PC-9 (cell line): ENCODE results near the gene CHN1. TPM values are rescaled to one million over a fixed set of nuclear protein-coding genes. Genes with fewer than 3 reads are reported as not detected.

ENCODE experiments used
- BruUV-seq: library from RNA; stranded (reverse); fragments of 400-500 nt; replicated peaks from 2 replicates; lab custom pipeline; 2021; lab: Mats Ljungman, UMichigan
- CTCF ChIA-PET: fragments of 300-600 bp; sonication (Branson Sonifier 250); formaldehyde crosslinking; loops from one replicate; lab custom pipeline; 2022; ENCODE audit warnings: antibody characterized with exemption; lab: Charles Lee
- POLR2A ChIA-PET: fragments of 300-600 bp; sonication (Branson Sonifier 250); formaldehyde crosslinking; loops from one replicate; lab custom pipeline; 2022; ENCODE audit warnings: antibody characterized with exemption; ENCODE audit not compliant: unreplicated experiment; lab: Charles Lee
- DNase-seq, 2 experiments: peaks; one replicate each; pipeline versions ENCODE4 v3.0.0 to v3.0.0-alpha.2; 2015 to 2022; ENCODE audit warnings: mixed read lengths in 1 of 2
- H2AFZ ChIP-seq: fragments of 200-600 bp; sonication (generic); 2 replicates; pipeline ENCODE4 v1.8.1; 2017; ENCODE audit warnings: antibody characterized with exemption
- H3F3A ChIP-seq: fragments of 200-600 bp; sonication (generic); 2 replicates; pipeline ENCODE4 v1.8.1; 2017; ENCODE audit warnings: antibody characterized with exemption, mild to moderate bottlenecking, low read depth; ENCODE audit not compliant: insufficient read depth
- H3K27ac ChIP-seq: fragments of 200-600 bp; sonication (generic); 2 replicates; pipeline ENCODE4 v1.6.1; 2016; ENCODE audit warnings: mixed run types
- H3K27me3 ChIP-seq: fragments of 200-600 bp; sonication (generic); 2 replicates; pipeline ENCODE4 v1.6.1; 2016; ENCODE audit warnings: low read depth, mixed run types; ENCODE audit not compliant: insufficient read depth
- H3K36me3 ChIP-seq: fragments of 200-600 bp; sonication (generic); 2 replicates; pipeline ENCODE4 v1.6.1; 2016; ENCODE audit warnings: low read depth, mixed run types
- H3K4me1 ChIP-seq: fragments of 200-600 bp; sonication (generic); replicated peaks from 2 replicates; pipeline ENCODE4 v1.6.1; 2016; ENCODE audit warnings: mixed run types; ENCODE audit not compliant: insufficient read depth
- H3K4me2 ChIP-seq: fragments of 200-600 bp; sonication (generic); 2 replicates; pipeline ENCODE4 v1.6.1; 2017; ENCODE audit warnings: mixed run types
- H3K4me3 ChIP-seq: fragments of 200-600 bp; sonication (generic); 2 replicates; pipeline ENCODE4 v1.6.1; 2016; ENCODE audit warnings: mixed run types
- H3K79me2 ChIP-seq: fragments of 200-600 bp; sonication (generic); 2 replicates; pipeline ENCODE4 v1.6.1; 2017; ENCODE audit warnings: low read depth, mixed run types
- H3K9me2 ChIP-seq: fragments of 200-600 bp; sonication (generic); 2 replicates; pipeline ENCODE4 v1.8.1; 2017; ENCODE audit warnings: mild to moderate bottlenecking; ENCODE audit not compliant: insufficient read depth
- H3K9me3 ChIP-seq: fragments of 200-600 bp; sonication (generic); 2 replicates; pipeline ENCODE4 v1.8.1; 2016; ENCODE audit warnings: low read depth; ENCODE audit not compliant: insufficient read depth
- H4K20me1 ChIP-seq: fragments of 200-600 bp; sonication (generic); 2 replicates; pipeline ENCODE4 v1.8.1; 2017; ENCODE audit not compliant: insufficient read depth
- CTCF ChIP-seq: fragments of 200-600 bp; sonication (generic); conservative IDR thresholded peaks from 2 replicates; pipeline ENCODE4 v1.6.1; 2017; ENCODE audit warnings: mixed run types, antibody characterized with exemption, mild to moderate bottlenecking, moderate library complexity
- EZH2 ChIP-seq: fragments of 200-600 bp; sonication (generic); IDR thresholded peaks from 2 replicates; pipeline ENCODE4 v1.8.0; 2017; ENCODE audit warnings: antibody characterized with exemption, low read depth
- intact Hi-C: fragments of 100-400 bp; cut with micrococcal nuclease; formaldehyde crosslinking; loops from one replicate; pipeline ENCODE4 v1.10.0; 2022; ENCODE audit not compliant: unreplicated experiment
- total RNA-seq: library from RNA; stranded (reverse); gene quantifications from 2 replicates; pipeline ENCODE4 v1.2.3, GENCODE V29; 2021

The CHN1 gene
- total RNA-seq, 1 experiment from 2014 or later, result 14.0 TPM

DNA sequence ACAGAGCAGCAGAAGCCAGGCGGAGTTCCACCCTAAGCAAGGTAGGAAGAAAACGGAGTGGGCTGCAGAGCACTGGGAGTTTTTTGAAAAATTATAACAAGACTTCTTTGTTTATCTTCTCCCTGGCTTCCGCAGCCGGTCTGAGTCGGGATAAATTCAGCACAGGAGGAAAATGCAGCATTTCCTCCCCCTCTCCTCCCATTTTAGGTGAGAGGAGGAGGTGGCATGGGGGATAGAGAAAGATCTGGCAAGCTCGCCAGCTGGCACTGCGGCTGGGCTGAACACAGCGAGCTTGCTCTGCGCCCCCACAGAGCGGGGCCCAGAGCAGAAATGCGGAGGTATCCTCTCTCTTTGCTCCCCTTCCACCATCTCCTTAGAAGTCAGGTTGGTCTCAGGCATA lies 223.2 kb downstream of the CHN1 start:
- no peak overlapping the region for H3K27ac ChIP-seq
- TF ChIP-seq EZH2 (no peak), CTCF (no peak)
- no peaks in the 10 kb centered on the region for H3K36me3 ChIP-seq
- H3K9me2 ChIP-seq, result no peaks in the 10 kb centered on the region
- no peak overlapping the region for H3K4me3 ChIP-seq
- H2AFZ ChIP-seq, result no peak overlapping the region
- no peaks in the 10 kb centered on the region for H3K9me3 ChIP-seq
- no TSS peak for BruUV-seq
- intact Hi-C loops, result no loop called here
- CTCF ChIA-PET, result no interaction called here
- no peak for DNase-seq
- no peaks in the 10 kb centered on the region for H3K79me2 ChIP-seq
- H3K4me1 ChIP-seq, result 0 out of 2 replicates have a peak, but pooled peaks cover 8% of the 10 kb centered on the region
- H3K27me3 ChIP-seq, result no peaks in the 10 kb centered on the region
- no peaks in the 10 kb centered on the region for H4K20me1 ChIP-seq
- POLR2A ChIA-PET, result no interaction called here
- H3K4me2 ChIP-seq, result no peak overlapping the region
- H3F3A ChIP-seq, result no peaks in the 10 kb centered on the region

- CTCF ChIA-PET, result no interaction called here
- Histone ChIP-seq H4K20me1 (no peaks in the 10 kb centered on the region), H3K79me2 (no peaks in the 10 kb centered on the region), H3F3A (no peaks in the 10 kb centered on the region), H3K27me3 (no peaks in the 10 kb centered on the region), H3K9me3 (no peaks in the 10 kb centered on the region), H3K4me1 (0 out of 2 replicates have a peak, but pooled peaks cover 8% of the 10 kb centered on the region), H3K4me3 (no peak overlapping the region), H3K9me2 (no peaks in the 10 kb centered on the region), H2AFZ (no peak overlapping the region), H3K27ac (no peak overlapping the region), H3K4me2 (no peak overlapping the region), H3K36me3 (no peaks in the 10 kb centered on the region)
- no peak for DNase-seq
- POLR2A ChIA-PET, result no interaction called here
- intact Hi-C loops, result no loop called here
- no peak for TF ChIP-seq EZH2
- no peak for TF ChIP-seq CTCF
- no TSS peak for BruUV-seq
These were observed 223.9 kb downstream of the CHN1 start for GRCh38 chr2:174781298-174781697.

GRCh38 chr2:174780856-174781255 lies 224.3 kb downstream of the CHN1 start:
- ChIA-PET CTCF (no interaction called here), POLR2A (no interaction called here)
- TF ChIP-seq EZH2 (no peak), CTCF (no peak)
- no peaks in the 10 kb centered on the region for H3K27me3 ChIP-seq
- no peaks in the 10 kb centered on the region for H4K20me1 ChIP-seq
- no peaks in the 10 kb centered on the region for H3K79me2 ChIP-seq
- H3K9me3 ChIP-seq, result no peaks in the 10 kb centered on the region
- H2AFZ ChIP-seq, result no peak overlapping the region
- no peak overlapping the region for H3K4me3 ChIP-seq
- 0 out of 2 replicates have a peak, but pooled peaks cover 8% of the 10 kb centered on the region for H3K4me1 ChIP-seq
- intact Hi-C loops, result no loop called here
- no TSS peak for BruUV-seq
- no peaks in the 10 kb centered on the region for H3K36me3 ChIP-seq
- H3F3A ChIP-seq, result no peaks in the 10 kb centered on the region
- H3K4me2 ChIP-seq, result no peak overlapping the region
- H3K9me2 ChIP-seq, result no peaks in the 10 kb centered on the region
- DNase-seq, result no peak
- H3K27ac ChIP-seq, result no peak overlapping the region
